ENCODE measurements around the gene JARID2. TPM values are rescaled to one million over a fixed set of nuclear protein-coding genes. Genes with fewer than 3 reads are reported as not detected.

Gene JARID2
- total RNA-seq, 2 experiments from 2014 or later, result 30.0 to 42.4 TPM

DNA sequence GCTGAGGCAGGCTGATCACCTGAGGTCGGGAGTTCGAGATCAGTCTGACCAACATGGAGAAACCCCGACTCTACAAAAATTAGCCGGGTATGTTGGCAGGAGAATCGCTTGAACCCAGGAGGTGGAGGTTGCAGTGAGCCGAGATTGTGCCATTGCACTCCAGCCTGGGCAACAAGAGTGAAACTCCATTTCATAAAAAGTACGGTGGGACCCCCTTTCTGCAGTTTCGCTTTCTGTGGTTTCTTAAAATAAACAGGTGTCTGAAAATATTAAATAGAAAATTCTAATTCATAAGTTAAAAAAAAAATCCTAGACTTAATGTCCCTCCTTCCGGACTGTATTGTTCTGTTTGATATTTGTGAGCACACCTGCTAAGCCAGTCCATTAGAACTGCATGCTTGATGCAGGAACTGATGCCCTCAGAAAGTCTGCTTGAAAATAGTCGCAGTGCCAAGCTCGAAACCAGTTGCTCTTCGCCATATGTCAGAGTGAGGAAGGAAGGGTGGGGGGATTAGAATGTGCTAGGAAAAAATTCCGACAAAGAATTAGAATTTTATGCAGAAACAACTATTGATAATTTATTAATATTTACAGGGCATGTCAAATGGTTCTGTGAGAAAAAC, 85.9 kb downstream of the JARID2 start:
- Mint-ChIP-seq H3K27ac (peak overlapping the region; percentile 78), H3K4me3 (peak overlapping the region; percentile 42), H3K36me3 (peaks cover 6% of the 10 kb centered on the region), H3K27me3 (no peaks in the 10 kb centered on the region), H3K4me1 (peaks cover 68% of the 10 kb centered on the region), H3K9me3 (ENCODE audit: low read depth) (no peaks in the 10 kb centered on the region)
- no peak for DNase-seq
- ATAC-seq, result no peak
- CTCF ChIA-PET, result interaction anchor here (1.3 kb wide), 1 partner anchor 27 kb away, joined by 3 read pairs; no protein-coding TSS in a partner anchor

DNA sequence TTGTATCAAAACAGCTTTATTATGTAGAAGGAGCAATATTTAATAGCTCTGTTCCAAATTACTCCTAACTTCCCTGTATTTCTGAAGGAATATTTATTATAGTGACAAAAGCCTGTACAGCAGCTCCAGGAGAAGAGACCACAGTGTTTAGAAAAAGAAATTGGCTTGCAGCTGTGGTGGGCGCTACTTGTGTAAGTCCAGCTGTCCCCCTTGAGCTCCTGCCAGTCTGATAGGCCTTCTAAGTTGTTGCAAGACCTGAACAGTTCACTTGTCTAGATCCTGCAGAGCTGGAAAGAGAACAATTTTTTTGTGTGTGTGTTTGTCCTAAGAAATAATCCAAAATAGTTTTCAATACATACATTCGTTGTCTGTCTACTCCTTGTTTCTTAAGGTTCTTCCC, 86.6 kb downstream of the JARID2 start:
- H3K36me3 Mint-ChIP-seq, result peaks cover 4% of the 10 kb centered on the region
- DNase-seq, result no peak
- no peak for ATAC-seq
- H3K27me3 Mint-ChIP-seq, result no peaks in the 10 kb centered on the region
- H3K9me3 Mint-ChIP-seq (ENCODE audit: low read depth), result no peaks in the 10 kb centered on the region
- CTCF ChIA-PET, result interaction anchor here (0.8 to 1.3 kb wide), 2 partner anchors 13 to 26 kb away, joined by 3 read pairs; no protein-coding TSS in a partner anchor
- H3K4me3 Mint-ChIP-seq, result no peak overlapping the region
- H3K27ac Mint-ChIP-seq, result no peak overlapping the region
- H3K4me1 Mint-ChIP-seq, result peaks cover 65% of the 10 kb centered on the region

DNA sequence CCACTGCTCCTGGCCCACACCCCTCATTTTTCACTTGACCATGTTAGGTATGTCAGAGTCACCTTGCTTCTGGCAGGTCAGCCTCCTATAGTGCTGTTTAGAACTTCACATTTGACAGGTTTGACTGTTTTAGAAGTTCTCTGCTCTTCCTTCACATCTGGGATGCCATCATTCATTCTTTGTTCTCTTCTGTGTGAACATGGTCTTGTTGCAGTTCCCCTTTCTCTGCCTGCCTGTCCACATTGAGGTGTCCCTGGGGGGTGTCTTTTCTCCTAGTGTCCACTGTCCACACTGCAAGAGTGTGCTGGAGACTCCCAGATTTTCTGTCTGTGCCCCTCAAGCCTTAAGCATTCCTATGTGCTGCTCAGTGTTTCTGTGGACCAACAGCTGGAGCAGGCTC, 89.5 kb downstream of the JARID2 start:
- ATAC-seq, result no peak
- CTCF ChIA-PET, result no interaction called here
- no peak overlapping the region for H3K4me3 Mint-ChIP-seq

DNA sequence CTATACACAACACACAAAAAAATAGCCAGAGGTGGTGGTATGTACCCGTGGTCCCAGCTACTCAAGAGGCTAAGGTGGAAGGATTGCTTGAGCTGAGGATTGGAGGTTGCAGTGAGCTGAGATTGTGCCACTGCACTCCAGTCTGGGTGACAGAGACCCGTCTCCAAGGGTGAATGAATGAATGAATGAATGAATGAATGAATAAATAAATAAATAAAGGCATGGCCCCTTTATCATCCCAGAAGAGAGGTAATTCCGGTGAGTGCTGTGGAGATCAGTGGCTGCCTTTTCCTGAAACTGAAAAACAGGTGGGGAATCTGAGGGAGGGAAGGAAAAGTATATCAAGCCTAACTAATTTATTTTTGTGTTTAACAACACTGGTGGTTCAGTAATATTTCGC, 90.0 kb downstream of the JARID2 start:
- H3K4me1 Mint-ChIP-seq, result peaks cover 48% of the 10 kb centered on the region
- H3K36me3 Mint-ChIP-seq, result peaks cover 4% of the 10 kb centered on the region
- CTCF ChIA-PET, result no interaction called here
- ATAC-seq, result no peak
- DNase-seq, result no peak
- H3K4me3 Mint-ChIP-seq, result no peak overlapping the region
- no peaks in the 10 kb centered on the region for H3K9me3 Mint-ChIP-seq (ENCODE audit: low read depth)
- H3K27ac Mint-ChIP-seq, result no peak overlapping the region
- no peaks in the 10 kb centered on the region for H3K27me3 Mint-ChIP-seq

More for the DNA sequence above, 89.5 kb downstream of the JARID2 start:
- Mint-ChIP-seq H3K9me3 (ENCODE audit: low read depth) (no peaks in the 10 kb centered on the region), H3K27me3 (no peaks in the 10 kb centered on the region), H3K36me3 (peaks cover 4% of the 10 kb centered on the region), H3K4me1 (peaks cover 48% of the 10 kb centered on the region), H3K27ac (no peak overlapping the region)
- no peak for DNase-seq

DNA sequence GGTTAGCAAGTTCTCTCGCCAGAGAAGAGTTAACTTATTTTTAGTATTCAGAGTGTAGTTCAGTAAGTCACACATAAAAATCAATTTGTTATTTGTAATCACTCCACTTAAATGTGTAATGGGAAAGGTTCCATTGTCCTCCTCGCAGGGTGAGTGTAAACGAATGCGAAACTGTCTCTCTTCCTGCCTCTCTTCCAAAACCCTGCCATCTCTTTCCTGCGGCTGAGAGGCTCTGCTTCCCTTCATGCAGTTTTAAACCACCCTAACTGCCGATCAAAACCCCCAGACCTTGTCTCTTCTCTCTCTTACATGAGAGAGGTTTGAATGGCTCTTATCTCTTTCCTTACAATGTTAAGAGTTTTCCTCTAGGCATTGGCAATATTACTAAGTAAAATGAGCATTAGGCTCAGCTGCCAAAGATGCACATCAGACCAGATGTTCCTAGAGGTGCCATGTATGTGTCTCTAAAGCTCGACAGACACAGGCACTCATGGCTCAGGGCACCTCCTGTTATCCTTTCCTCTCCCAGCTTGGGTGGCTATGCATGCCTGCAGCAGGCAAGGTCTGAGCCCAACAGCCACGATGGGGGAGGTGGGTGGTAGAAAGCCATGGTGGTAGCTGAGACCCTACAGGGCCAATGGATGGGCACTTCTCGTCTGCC, 91.2 kb downstream of the JARID2 start:
- no peaks in the 10 kb centered on the region for H3K27me3 Mint-ChIP-seq
- peaks cover 47% of the 10 kb centered on the region for H3K4me1 Mint-ChIP-seq
- DNase-seq, result no peak
- CTCF ChIA-PET, result no interaction called here
- ATAC-seq, result no peak
- H3K4me3 Mint-ChIP-seq, result no peak overlapping the region
- H3K9me3 Mint-ChIP-seq (ENCODE audit: low read depth), result no peaks in the 10 kb centered on the region
- no peak overlapping the region for H3K27ac Mint-ChIP-seq
- peaks cover 5% of the 10 kb centered on the region for H3K36me3 Mint-ChIP-seq

DNA sequence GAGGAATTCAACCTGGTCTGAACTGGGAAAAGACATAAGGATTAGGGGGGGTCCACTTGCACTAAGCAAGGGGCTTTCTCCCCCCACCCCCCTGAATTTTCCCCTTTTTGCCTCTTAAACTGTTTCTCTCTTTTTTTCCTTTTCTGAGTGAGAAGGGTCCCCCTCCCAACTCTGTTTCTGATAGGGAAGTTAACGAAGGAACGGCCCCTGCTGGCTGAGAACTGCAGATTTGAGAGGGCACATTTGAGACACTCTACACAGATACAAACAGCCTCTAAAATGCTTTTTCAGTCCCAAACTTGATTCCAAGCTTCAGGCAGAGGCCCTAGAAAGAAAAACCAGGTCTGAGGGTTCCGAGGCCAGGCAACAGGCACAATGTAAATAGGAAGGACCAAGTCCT, 91.7 kb downstream of the JARID2 start:
- Mint-ChIP-seq H3K4me3 (no peak overlapping the region), H3K36me3 (peaks cover 6% of the 10 kb centered on the region), H3K27me3 (no peaks in the 10 kb centered on the region), H3K27ac (no peak overlapping the region), H3K4me1 (peaks cover 51% of the 10 kb centered on the region), H3K9me3 (ENCODE audit: low read depth) (no peaks in the 10 kb centered on the region)
- DNase-seq, result no peak
- ATAC-seq, result no peak
- CTCF ChIA-PET, result no interaction called here

DNA sequence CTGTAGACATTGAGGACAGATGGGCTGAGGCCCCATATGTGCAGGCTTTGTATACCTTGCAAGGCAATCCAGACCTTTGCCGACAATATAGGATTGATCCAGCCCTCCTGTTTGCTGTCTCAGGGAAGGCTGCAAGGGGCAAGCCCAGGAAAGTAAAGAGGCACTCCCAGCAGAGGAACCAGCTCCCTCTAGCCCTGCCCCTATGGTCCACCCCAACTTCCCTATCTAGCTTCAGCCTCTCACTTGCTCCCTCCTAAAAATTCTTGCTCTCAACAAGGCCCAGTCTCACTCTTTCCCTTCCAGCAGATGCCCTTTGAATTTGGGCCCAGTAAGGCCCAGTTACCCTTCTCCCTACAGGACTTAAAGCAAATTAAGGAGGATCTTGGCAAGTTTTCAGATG, 92.6 kb downstream of the JARID2 start:
- CTCF ChIA-PET, result no interaction called here
- Mint-ChIP-seq H3K9me3 (ENCODE audit: low read depth) (no peaks in the 10 kb centered on the region), H3K36me3 (peaks cover 5% of the 10 kb centered on the region), H3K4me1 (peaks cover 53% of the 10 kb centered on the region), H3K4me3 (no peak overlapping the region), H3K27ac (peak overlapping the region; percentile 4), H3K27me3 (no peaks in the 10 kb centered on the region)
- no peak for ATAC-seq
- DNase-seq, result no peak

DNA sequence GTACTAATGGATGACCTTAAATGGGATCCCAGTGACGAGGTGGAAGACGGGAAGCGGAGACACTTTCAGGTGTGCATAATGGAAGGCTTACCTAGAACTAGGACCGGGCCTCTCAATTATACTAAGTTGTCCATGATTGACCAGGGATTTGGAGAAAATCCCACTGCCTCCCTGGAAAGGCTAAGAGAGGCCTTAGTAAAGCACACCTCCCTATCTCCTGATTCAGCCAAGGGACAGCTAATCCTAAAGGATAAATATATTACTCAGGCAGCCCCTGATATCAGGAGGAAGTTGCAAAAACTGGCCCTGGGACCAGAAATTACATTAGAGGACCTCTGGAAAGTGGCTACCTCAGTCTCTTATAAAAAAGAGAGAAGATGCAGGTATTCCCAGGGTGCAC, 93.2 kb downstream of the JARID2 start:
- H3K4me3 Mint-ChIP-seq, result no peak overlapping the region
- CTCF ChIA-PET, result no interaction called here
- no peak overlapping the region for H3K27ac Mint-ChIP-seq
- DNase-seq (no peak), ATAC-seq (no peak)
- H3K9me3 Mint-ChIP-seq (ENCODE audit: low read depth), result no peaks in the 10 kb centered on the region
- no peaks in the 10 kb centered on the region for H3K27me3 Mint-ChIP-seq
- peaks cover 58% of the 10 kb centered on the region for H3K4me1 Mint-ChIP-seq
- H3K36me3 Mint-ChIP-seq, result peaks cover 5% of the 10 kb centered on the region

DNA sequence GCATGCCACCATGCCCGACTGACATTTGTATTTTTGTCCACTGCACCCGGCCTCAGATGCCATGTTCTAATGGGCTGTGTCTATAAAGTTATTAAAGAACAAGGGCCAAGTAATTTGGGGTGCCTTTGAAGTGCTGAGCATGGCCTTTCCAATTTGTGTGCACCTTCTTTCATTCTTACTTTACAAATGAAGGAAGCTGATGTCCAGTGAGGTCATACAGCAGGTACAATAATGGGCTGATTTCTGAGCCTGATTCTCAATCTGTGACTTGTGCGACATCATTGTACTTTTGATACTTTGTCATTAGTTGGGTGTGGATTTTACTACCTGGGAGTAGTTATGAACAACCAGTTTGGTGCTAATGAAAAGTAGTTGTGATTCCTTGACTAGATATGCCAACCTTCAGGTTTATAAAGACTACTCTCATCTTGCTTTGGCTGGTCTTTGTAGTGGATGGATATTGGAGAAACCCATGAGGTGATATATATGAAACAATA, 94.3 kb downstream of the JARID2 start:
- Mint-ChIP-seq H3K27ac (peak overlapping the region; percentile 71), H3K9me3 (ENCODE audit: low read depth) (no peaks in the 10 kb centered on the region), H3K36me3 (peaks cover 5% of the 10 kb centered on the region), H3K27me3 (no peaks in the 10 kb centered on the region), H3K4me3 (peak overlapping the region; percentile 58), H3K4me1 (peaks cover 57% of the 10 kb centered on the region)
- ATAC-seq (peak; percentile 25), DNase-seq (no peak)
- CTCF ChIA-PET, result interaction anchor here (1.1 to 1.2 kb wide), 3 partner anchors 41 to 86 kb away, joined by 3 to 4 read pairs (median 3); no protein-coding TSS in a partner anchor

DNA sequence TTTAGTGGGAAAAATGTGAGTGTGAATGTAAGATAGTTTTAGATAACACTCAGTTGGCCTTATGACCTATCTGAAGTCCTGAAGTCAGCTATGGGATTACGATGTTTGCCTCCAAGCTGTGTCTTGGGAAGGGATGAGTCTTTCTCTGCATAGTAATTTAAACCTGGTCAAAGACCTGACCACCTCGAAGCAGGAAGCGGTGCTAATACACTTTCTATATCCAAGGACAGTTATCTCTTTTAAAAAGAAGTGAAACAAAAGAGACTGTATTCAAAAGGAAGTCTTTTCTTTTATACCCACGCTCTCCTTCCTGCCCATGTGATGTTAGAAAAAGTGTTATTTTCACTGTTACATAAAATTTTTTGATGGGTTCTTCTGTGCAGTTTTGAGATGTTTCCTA, 94.9 kb downstream of the JARID2 start:
- H3K36me3 Mint-ChIP-seq, result peaks cover 2% of the 10 kb centered on the region
- CTCF ChIA-PET, result interaction anchor here (1.1 to 1.2 kb wide), 4 partner anchors 9 to 87 kb away, joined by 3 to 4 read pairs (median 3); no protein-coding TSS in a partner anchor
- DNase-seq (no peak), ATAC-seq (peak; percentile 59)
- H3K4me3 Mint-ChIP-seq, result peak overlapping the region; percentile 58
- H3K4me1 Mint-ChIP-seq, result peaks cover 54% of the 10 kb centered on the region
- no peaks in the 10 kb centered on the region for H3K27me3 Mint-ChIP-seq
- H3K9me3 Mint-ChIP-seq (ENCODE audit: low read depth), result no peaks in the 10 kb centered on the region
- peak overlapping the region; percentile 71 for H3K27ac Mint-ChIP-seq

DNA sequence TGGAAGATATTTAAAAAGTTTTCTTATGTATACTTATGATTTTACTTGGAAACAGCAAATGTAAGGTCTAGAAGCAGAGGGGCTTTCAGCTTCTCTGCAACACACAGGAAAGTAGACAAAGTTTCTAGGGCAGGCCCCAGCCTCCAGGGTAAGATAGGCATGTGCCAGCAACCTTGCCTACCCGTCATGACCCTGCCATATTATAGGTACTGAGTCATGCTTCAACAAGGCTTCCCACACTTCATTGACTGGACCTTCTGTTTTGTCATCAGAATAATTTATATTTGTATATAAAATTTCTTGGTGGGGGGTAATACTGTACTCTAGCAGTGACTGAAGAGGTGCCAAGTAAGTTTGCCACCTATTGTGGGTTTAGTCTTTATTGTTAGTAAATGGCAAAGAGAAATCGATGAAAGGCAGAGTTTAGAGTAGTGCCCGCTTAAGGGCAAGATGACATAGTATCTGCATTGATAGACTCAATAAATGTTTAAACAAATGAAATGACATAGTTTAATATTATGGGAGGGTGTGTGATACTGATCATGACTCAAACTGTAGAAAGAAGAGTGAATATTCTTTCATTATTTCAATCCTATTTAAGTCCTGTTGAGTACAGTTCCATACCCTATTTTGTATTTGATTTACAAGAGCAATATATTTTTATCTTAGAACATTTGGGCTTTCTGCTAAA, 95.6 kb downstream of the JARID2 start:
- ATAC-seq, result no peak
- Mint-ChIP-seq H3K27ac (peak overlapping the region; percentile 71), H3K4me3 (peak overlapping the region; percentile 58), H3K27me3 (no peaks in the 10 kb centered on the region), H3K36me3 (peaks cover 2% of the 10 kb centered on the region), H3K9me3 (ENCODE audit: low read depth) (no peaks in the 10 kb centered on the region), H3K4me1 (peaks cover 56% of the 10 kb centered on the region)
- DNase-seq, result no peak
- CTCF ChIA-PET, result interaction anchor here (1.1 to 1.2 kb wide), 4 partner anchors 8 to 88 kb away, joined by 3 to 4 read pairs (median 3); no protein-coding TSS in a partner anchor

DNA sequence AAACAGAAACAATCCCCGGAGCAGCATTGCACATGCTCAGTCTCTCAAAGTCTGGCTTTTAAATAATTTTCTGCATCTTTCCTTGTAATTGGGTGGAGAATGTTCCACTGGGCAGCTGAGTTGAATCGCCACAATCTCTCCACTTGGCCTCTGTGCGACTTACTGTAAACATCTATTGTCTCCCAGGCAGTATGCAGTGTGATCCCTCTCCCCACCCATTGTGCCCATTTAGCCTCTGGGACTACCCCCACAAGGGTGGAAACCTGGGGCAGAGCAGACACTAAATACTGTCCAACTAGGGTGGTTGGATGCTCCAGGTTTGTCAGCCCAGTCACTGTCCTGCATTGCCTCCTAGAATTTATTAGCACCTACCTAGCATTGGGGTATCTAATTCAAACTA, 96.2 kb downstream of the JARID2 start:
- CTCF ChIA-PET, result interaction anchor here (1.3 kb wide), 1 partner anchor 93 kb away, joined by 3 read pairs; no protein-coding TSS in a partner anchor
- Mint-ChIP-seq H3K36me3 (peaks cover 2% of the 10 kb centered on the region), H3K4me3 (no peak overlapping the region), H3K27ac (peak overlapping the region; percentile 65), H3K27me3 (no peaks in the 10 kb centered on the region), H3K4me1 (peaks cover 56% of the 10 kb centered on the region), H3K9me3 (ENCODE audit: low read depth) (no peaks in the 10 kb centered on the region)
- ATAC-seq (no peak), DNase-seq (no peak)

DNA sequence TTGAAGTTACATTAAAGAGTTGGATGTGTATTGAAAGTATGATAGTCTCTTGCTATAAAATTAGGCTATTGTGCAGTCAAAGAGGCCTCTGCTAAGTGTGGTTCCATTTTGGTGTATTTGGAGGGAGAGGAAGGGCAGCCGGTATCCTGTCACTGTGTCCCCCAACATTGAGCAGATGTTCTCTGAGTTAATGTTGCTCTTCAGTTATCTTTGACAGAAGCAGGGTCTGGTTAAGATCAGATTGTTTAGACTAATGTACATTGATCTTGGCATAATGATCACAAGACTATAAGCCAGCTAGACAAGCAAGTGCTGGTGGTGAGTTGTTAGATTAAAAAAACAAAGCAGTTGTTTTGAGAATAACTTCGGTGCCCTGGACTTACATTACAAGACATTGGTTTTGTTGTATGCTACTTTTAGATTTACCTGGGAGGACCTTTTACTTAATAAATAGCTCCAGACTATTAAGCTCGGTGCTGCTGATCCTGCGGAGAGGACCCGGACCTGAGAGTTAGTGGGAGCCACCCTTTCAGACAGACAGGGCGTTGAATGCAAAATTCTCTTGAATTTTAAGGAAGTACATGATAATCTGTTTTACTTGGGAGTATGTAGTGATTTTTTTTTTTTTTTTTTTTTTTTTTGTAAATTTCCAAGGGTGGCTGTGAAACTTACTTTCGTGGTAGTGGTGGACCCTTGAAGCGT, 97.8 kb downstream of the JARID2 start:
- Mint-ChIP-seq H3K27ac (no peak overlapping the region), H3K4me3 (no peak overlapping the region), H3K9me3 (ENCODE audit: low read depth) (no peaks in the 10 kb centered on the region), H3K27me3 (no peaks in the 10 kb centered on the region), H3K4me1 (peaks cover 58% of the 10 kb centered on the region), H3K36me3 (peaks cover 2% of the 10 kb centered on the region)
- no peak for DNase-seq
- CTCF ChIA-PET, result interaction anchor here (0.8 to 1.3 kb wide), 2 partner anchors 15 to 95 kb away, joined by 3 read pairs; no protein-coding TSS in a partner anchor
- no peak for ATAC-seq
